Astrocyte (in vitro differentiated cells and primary cell): ENCODE data around the gene NAP1L4.

ENCODE experiments used
- CTCF ChIP-seq: IDR thresholded peaks from 2 replicates; pipeline ENCODE4 v1.5.1; 2011; ENCODE audit warnings: low read depth, mild to moderate bottlenecking, inconsistent platforms, low read length, moderate library complexity; ENCODE audit not compliant: insufficient read depth
- EZH2 ChIP-seq: IDR thresholded peaks from 2 replicates; pipeline ENCODE4 v1.6.1; 2012; ENCODE audit warnings: mild to moderate bottlenecking, low read length, inconsistent platforms; ENCODE audit not compliant: insufficient read depth

GRCh38 chr11:2928605-2929530 is 63.3 kb downstream of the NAP1L4 start, which contains the start of gene PHLDA2:
- TF ChIP-seq EZH2, result no peak
- no peak for TF ChIP-seq CTCF
